SK-N-SH (cell line): ENCODE results near the gene SAMD7. TPM values are rescaled to one million over a fixed set of nuclear protein-coding genes. Genes with fewer than 3 reads are reported as not detected.

Source experiments
- CTCF ChIA-PET: fragments of 300-600, 350-600 bp; formaldehyde crosslinking; extraction: SDS; loops from one replicate; lab custom pipeline; 2021; lab: Yijun Ruan, JAX
- POLR2A ChIA-PET: fragments of 350-600 bp; sonication (Branson Sonifier 250); formaldehyde crosslinking; extraction: SDS; loops from one replicate; lab custom pipeline; 2020; ENCODE audit warnings: antibody characterized with exemption, inconsistent platforms; lab: Yijun Ruan, JAX
- DNase-seq: peaks from one replicate; pipeline ENCODE4 v3.0.0; 2012
- H2AFZ ChIP-seq: fragments of 200-600 bp; sonication (generic); 2 replicates; pipeline ENCODE4 v1.8.1; 2016; ENCODE audit warnings: antibody characterized with exemption, mild to moderate bottlenecking, low read depth
- H3F3A ChIP-seq: fragments of 200-600 bp; sonication (generic); replicated peaks from 2 replicates; pipeline ENCODE3; 2016; ENCODE audit warnings: antibody characterized with exemption, mild to moderate bottlenecking; ENCODE audit not compliant: insufficient read depth
- H3K27ac ChIP-seq, 2 experiments: fragments of 200-500 bp in 1 of 2; fragments of 200-600 bp in 1 of 2; sonication (Bioruptor generic) in 1 of 2; sonication (generic), shearing (Covaris generic) in 1 of 2; 2 replicates each; pipeline versions ENCODE4 v1.5.1 to v1.6.1; 2014 to 2016; ENCODE audit warnings: low read depth in 2 of 2, inconsistent platforms in 1 of 2, low read length in 1 of 2, mild to moderate bottlenecking in 1 of 2, mixed read lengths in 1 of 2
- H3K27me3 ChIP-seq: fragments of 200-600 bp; sonication (generic), shearing (Covaris generic); 2 replicates; pipeline ENCODE4 v1.6.1; 2016; ENCODE audit warnings: mixed run types; ENCODE audit not compliant: insufficient read depth
- H3K36me3 ChIP-seq, 2 experiments: fragments of 200-500 bp in 1 of 2; fragments of 200-600 bp in 1 of 2; sonication (Bioruptor generic) in 1 of 2; sonication (generic) in 1 of 2; replicated peaks in 1 of 2; 2 replicates each; pipeline versions ENCODE3 to v1.5.1; 2014 to 2016; ENCODE audit warnings: low read length in 1 of 2, mild to moderate bottlenecking in 1 of 2; ENCODE audit not compliant: insufficient read depth in 2 of 2, control insufficient read depth in 1 of 2
- H3K4me1 ChIP-seq, 2 experiments: fragments of 200-500 bp in 1 of 2; fragments of 200-600 bp in 1 of 2; sonication (Bioruptor generic) in 1 of 2; sonication (generic), shearing (Covaris generic) in 1 of 2; 2 replicates each; pipeline versions ENCODE4 v1.5.1 to v1.6.1; 2014 to 2016; ENCODE audit warnings: low read depth in 1 of 2, low read length in 1 of 2, mixed run types in 1 of 2; ENCODE audit not compliant: insufficient read depth in 2 of 2, control insufficient read depth in 1 of 2
- H3K4me2 ChIP-seq: fragments of 200-600 bp; sonication (generic), shearing (Covaris generic); 2 replicates; pipeline ENCODE4 v1.6.1; 2017; ENCODE audit warnings: mixed run types
- H3K4me3 ChIP-seq, 2 experiments: fragments of 200-500 bp in 1 of 2; fragments of 200-600 bp in 1 of 2; sonication (Bioruptor generic) in 1 of 2; sonication (generic), shearing (Covaris generic) in 1 of 2; 2 replicates each; pipeline versions ENCODE4 v1.5.1 to v1.8.1; 2014 to 2016; ENCODE audit warnings: low read depth in 2 of 2, inconsistent platforms in 1 of 2, low read length in 1 of 2, mild to moderate bottlenecking in 1 of 2, mixed read lengths in 1 of 2, moderate library complexity in 1 of 2
- H3K79me2 ChIP-seq: fragments of 200-600 bp; sonication (generic); 2 replicates; pipeline ENCODE4 v1.8.1; 2017; ENCODE audit warnings: mild to moderate bottlenecking; ENCODE audit not compliant: insufficient read depth
- H3K9ac ChIP-seq: fragments of 200-600 bp; sonication (generic); 2 replicates; pipeline ENCODE4 v1.6.1; 2017; ENCODE audit warnings: mixed run types
- H3K9me2 ChIP-seq: fragments of 200-600 bp; sonication (generic); 2 replicates; pipeline ENCODE4 v1.6.1; 2017; ENCODE audit warnings: mixed run types
- H3K9me3 ChIP-seq: fragments of 200-600 bp; sonication (generic); 2 replicates; pipeline ENCODE4 v1.6.1; 2017; ENCODE audit warnings: mixed run types, mild to moderate bottlenecking, moderate library complexity
- H4K20me1 ChIP-seq: fragments of 200-600 bp; sonication (generic); 2 replicates; pipeline ENCODE4 v1.6.1; 2017; ENCODE audit warnings: mild to moderate bottlenecking, mixed run types; ENCODE audit not compliant: insufficient read depth
- EZH2phosphoT487 ChIP-seq: fragments of 200-600 bp; sonication (generic); IDR thresholded peaks from 2 replicates; pipeline ENCODE4 v1.6.1; 2017; ENCODE audit warnings: low read depth, mixed run types, mild to moderate bottlenecking, antibody characterized with exemption, moderate library complexity, borderline replicate concordance
- GATA2 ChIP-seq: sonication (generic); formaldehyde crosslinking; IDR thresholded peaks from 2 replicates; pipeline ENCODE4 v1.5.0; 2020; ENCODE audit warnings: mild to moderate bottlenecking, missing genetic modification reagents
- IRF3 ChIP-seq: fragments of 150-350 bp; IDR thresholded peaks from 2 replicates; pipeline ENCODE4 v1.6.1; 2016; ENCODE audit warnings: mild to moderate bottlenecking, low read depth, low read length
- MAX ChIP-seq: IDR thresholded peaks from 2 replicates; pipeline ENCODE4 v1.4.0; 2012; ENCODE audit warnings: low read depth
- NRF1 ChIP-seq: IDR thresholded peaks from 2 replicates; pipeline ENCODE4 v1.6.1; 2012; ENCODE audit warnings: low read depth, mild to moderate bottlenecking, low read length
- PBX3 ChIP-seq: IDR thresholded peaks from 2 replicates; pipeline ENCODE4; 2012
- POLR2AphosphoS5 ChIP-seq: IDR thresholded peaks from 2 replicates; pipeline ENCODE4 v1.6.1; 2012; ENCODE audit warnings: low read depth, low read length
- SIN3A ChIP-seq: IDR thresholded peaks from 2 replicates; pipeline ENCODE4 v1.6.1; 2012; ENCODE audit warnings: low read depth, mild to moderate bottlenecking, low read length, moderate library complexity, borderline replicate concordance
- SMC3 ChIP-seq: IDR thresholded peaks from 2 replicates; pipeline ENCODE4 v1.6.1; 2012; ENCODE audit warnings: low read depth, low read length, improper control_type of control experiment
- TCF12 ChIP-seq: IDR thresholded peaks from 2 replicates; pipeline ENCODE4 v1.4.0; 2012
- USF1 ChIP-seq: IDR thresholded peaks from 2 replicates; pipeline ENCODE4 v1.4.0; 2012; ENCODE audit warnings: low read depth, borderline replicate concordance
- ZBTB33 ChIP-seq: IDR thresholded peaks from 2 replicates; pipeline ENCODE4 v1.4.0; 2012; ENCODE audit warnings: low read depth, borderline replicate concordance
- WGBS: methylation state at CpG from one replicate; pipeline ENCODE4 v1.1.6; 2017; ENCODE audit warnings: low lambda C conversion rate; 5-methylcytosine and 5-hydroxymethylcytosine counted together
- polyA plus RNA-seq, 3 experiments: library from polyadenylated mRNA; depleted of rRNA; stranded (reverse); fragments of >200 nt; gene quantifications; 2 replicates each; pipeline ENCODE4 v1.2.3, GENCODE V29; 2012

SAMD7 gene
- polyA plus RNA-seq, 1 of the 3 experiments (the other 2 are of a cell fraction): not detected

- CTCF ChIA-PET: interaction anchor here (0.8 to 2.6 kb wide), 6 partner anchors 9 to 298 kb away, joined by 3 to 8 read pairs (median 3); partner anchors contain the start of gene SEC62
- Histone ChIP-seq H3K9me2 (no peaks in the 10 kb centered on the region), H3K27me3 (no peaks in the 10 kb centered on the region), H4K20me1 (no peaks in the 10 kb centered on the region), H3K9ac (no peak overlapping the region), H3K4me2 (no peak overlapping the region), H3K9me3 (no peaks in the 10 kb centered on the region), H3K27ac (no peak overlapping the region), H3K4me1 (no peaks in the 10 kb centered on the region), H2AFZ (no peak overlapping the region), H3K79me2 (no peaks in the 10 kb centered on the region), H3K4me3 (no peak overlapping the region), H3K36me3 (no peaks in the 10 kb centered on the region), H3F3A (no peaks in the 10 kb centered on the region)
- 93% methylated on average over 2 of the region's 2 CpGs for WGBS
- TF ChIP-seq ZBTB33 (no peak), MAX (no peak), SMC3 (no peak), POLR2AphosphoS5 (no peak), NRF1 (no peak), EZH2phosphoT487 (no peak), TCF12 (no peak), SIN3A (no peak), PBX3 (no peak), USF1 (no peak), GATA2 (CRISPR knock-in tag) (no peak), IRF3 (no peak)
- POLR2A ChIA-PET: interaction anchor here (0.6 kb wide), 1 partner anchor 107 kb away, joined by 5 read pairs; no protein-coding TSS in a partner anchor
- no peak for DNase-seq
These were observed 47.1 kb upstream of the SAMD7 start for GRCh38 chr3:169864270-169864669.
